ENCODE measurements around the gene FLRT1.

FLRT1 gene

DNA sequence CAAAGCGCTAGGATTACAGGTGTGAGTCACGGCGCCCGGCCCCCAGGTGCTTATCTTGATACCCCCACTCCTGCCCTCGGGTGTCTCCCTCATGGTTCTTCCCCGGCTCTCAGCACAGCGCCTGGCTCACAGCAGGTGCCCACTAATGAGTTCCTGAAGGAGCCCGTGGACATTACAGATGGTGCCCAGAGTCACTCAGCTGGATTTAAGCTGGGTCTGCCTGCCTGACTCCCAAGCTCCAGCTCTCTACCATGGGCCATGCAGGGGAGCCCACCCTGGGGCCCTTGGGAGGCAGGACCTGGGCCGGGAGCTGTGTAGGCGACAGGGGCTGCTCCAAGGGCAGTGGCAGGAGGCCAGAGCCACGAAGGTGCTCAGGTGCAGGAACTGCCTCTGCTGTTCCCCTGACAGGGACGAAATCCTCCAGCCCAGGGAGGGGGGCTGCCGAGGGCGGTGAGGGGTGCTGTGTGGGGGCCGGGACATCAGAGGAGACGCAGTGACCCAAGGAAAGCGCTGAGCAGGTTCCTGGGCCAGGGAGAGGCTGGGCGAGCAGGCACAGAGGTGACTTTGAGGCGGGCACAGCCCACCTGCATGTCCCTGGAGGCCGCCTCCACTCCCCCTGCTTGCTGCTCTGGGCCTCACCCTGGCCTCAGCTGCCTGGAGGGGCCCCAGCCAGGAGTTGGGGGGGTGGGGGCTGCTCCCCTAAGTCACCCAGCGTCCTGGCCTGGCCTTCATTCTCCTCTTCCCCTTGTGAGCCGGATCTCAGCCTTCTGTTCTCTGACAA lies 14.6 kb upstream of the FLRT1 start:
- H3K27ac ChIP-seq, result no peak overlapping the region

GRCh38 chr11:64021757-64022093 lies 14.0 kb upstream of the FLRT1 start:
- TF ChIP-seq, protein P1, sequence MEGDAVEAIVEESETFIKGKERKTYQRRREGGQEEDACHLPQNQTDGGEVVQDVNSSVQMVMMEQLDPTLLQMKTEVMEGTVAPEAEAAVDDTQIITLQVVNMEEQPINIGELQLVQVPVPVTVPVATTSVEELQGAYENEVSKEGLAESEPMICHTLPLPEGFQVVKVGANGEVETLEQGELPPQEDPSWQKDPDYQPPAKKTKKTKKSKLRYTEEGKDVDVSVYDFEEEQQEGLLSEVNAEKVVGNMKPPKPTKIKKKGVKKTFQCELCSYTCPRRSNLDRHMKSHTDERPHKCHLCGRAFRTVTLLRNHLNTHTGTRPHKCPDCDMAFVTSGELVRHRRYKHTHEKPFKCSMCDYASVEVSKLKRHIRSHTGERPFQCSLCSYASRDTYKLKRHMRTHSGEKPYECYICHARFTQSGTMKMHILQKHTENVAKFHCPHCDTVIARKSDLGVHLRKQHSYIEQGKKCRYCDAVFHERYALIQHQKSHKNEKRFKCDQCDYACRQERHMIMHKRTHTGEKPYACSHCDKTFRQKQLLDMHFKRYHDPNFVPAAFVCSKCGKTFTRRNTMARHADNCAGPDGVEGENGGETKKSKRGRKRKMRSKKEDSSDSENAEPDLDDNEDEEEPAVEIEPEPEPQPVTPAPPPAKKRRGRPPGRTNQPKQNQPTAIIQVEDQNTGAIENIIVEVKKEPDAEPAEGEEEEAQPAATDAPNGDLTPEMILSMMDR (IDR thresholded peaks at IDR 0.05), result no peak
- no peak for TF ChIP-seq ZFX (IDR thresholded peaks at IDR 0.05; ENCODE audit: borderline replicate concordance)
- H3K27ac ChIP-seq, result no peak overlapping the region

More for the DNA sequence above, 14.6 kb upstream of the FLRT1 start:
- TF ChIP-seq, protein P1 (IDR thresholded peaks at IDR 0.05), result no peak
- TF ChIP-seq ZFX (IDR thresholded peaks at IDR 0.05; ENCODE audit: borderline replicate concordance), result no peak

DNA sequence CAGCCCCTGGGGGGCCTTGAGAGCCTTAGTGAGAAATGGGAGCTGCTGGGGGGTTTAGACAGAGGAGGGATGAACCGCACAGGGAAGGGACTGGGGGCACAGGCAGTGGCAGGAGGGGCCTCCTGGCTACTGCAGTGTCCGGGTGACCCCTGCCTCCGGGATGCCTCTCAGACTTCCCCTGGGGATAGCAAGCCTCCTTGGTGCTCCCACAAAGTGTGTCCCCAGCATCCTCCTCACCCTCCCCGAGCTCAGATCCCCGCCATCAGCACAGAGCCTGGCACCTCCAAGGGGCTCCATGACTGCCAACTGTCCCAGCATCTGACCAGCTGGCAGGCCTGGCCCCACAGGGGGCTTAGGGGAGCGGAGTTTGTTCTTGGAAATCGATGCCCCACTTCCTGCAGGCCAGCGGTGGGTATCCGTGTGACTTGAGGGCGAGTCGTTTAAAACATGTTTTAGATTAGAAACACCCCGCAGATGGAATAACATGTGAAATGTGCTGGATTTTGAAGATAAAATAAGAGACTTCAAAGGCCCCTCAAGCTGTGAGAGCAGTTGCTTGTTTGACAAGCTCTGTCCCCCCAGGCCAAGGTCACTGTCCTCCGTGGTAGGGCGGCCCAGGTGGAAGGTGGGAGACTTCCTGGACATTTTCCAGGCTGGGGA lies 13.5 kb upstream of the FLRT1 start:
- no peak overlapping the region for H3K27ac ChIP-seq

DNA sequence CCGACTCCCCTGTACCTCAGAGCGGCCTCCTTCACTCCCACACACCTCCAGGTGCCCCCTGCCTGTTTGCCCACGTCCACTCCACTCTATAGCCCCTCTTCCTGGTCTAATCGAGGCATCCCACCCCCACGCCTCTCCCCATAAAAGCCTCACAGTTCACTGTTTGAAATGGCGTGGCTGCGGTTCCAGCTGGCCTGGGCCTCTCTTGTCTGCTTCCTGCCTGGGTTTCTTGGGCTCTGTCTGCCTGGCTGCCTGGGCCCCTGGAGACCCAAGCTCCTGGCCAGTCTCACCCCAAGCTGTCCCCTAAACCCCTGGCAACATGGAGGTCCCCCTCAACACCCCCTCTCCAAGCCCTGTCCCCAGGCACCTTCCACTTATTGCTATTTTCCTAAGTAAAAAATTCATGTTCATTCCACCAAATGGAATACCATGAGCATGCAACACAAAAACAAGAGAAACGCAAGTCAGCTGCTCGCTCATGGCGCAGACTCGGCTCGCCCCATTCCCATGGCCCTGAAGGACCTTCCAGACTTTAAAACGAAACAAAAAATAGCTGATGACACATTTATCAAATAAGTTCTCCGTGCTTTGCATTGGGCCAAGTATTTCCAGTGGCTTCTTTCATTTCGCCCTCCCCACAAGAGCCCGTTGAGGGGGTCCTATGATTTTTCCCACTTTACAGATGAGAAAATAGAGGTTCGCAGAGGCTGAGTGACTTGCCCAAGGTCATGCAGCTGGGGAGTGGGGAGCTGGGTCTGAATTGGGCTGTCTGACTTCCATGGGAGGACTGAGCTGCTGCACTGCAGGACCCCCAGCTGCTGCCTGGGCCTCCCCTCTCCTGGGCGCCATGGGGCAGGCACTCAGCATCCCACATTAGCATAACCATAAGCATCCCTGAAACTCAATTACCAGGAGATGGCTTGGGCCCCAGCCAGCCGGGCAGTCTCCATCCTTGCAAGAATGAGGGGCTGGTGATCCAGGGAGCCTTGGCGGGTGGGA lies 11.7 kb upstream of the FLRT1 start:
- no peak overlapping the region for H3K27ac ChIP-seq
- no peak for TF ChIP-seq ZFX (IDR thresholded peaks at IDR 0.05; ENCODE audit: borderline replicate concordance)

More for the DNA sequence above, 13.5 kb upstream of the FLRT1 start:
- no peak for TF ChIP-seq ZFX (IDR thresholded peaks at IDR 0.05; ENCODE audit: borderline replicate concordance)
- TF ChIP-seq, protein P1 (IDR thresholded peaks at IDR 0.05), result no peak

GRCh38 chr11:64025205-64025604 lies 10.5 kb upstream of the FLRT1 start:
- no peak overlapping the region for H3K27ac ChIP-seq
- no peak for TF ChIP-seq ZFX (IDR thresholded peaks at IDR 0.05; ENCODE audit: borderline replicate concordance)
- TF ChIP-seq, protein P1 (IDR thresholded peaks at IDR 0.05), result no peak

DNA sequence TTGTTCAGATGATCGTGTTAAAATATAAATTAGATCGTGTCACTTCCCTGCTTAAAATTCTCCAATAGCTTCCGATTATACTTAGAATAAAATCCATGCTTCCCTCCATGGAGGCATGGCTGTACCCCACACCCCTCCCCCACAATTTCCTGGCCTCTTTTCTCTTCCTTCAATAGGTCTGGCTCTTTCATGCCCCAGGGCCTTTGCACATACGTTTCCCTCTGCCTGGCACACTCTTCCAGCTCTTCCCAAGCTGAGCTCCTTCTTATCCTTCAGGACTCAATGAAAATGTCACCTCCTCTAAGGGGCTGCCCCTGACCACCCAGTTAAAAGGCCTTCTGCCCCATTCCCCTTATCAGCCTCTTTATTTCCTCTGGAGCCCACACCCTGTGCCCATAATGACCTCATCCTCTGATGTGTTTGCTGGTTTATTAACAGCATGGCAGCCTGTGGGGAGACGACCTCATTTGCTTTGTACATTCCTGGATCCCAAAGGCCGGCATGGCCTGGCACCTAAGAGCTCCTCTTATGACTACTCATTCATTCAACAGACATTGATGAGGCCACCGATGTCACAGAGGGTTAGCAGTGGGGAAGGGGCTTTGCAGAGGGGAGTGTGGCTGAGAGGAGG lies 9.0 kb upstream of the FLRT1 start:
- TF ChIP-seq ZFX (IDR thresholded peaks at IDR 0.05; ENCODE audit: borderline replicate concordance), result no peak
- TF ChIP-seq, protein P1 (IDR thresholded peaks at IDR 0.05), result no peak
- H3K27ac ChIP-seq, result no peak overlapping the region

Data from 22Rv1 (cell line).